GM10847 (cell line): ENCODE data around the gene LASP1.

ENCODE experiments used
- POLR2A ChIP-seq: IDR thresholded peaks from 2 replicates; pipeline ENCODE4 v1.6.1; 2011; ENCODE audit not compliant: insufficient read length; ENCODE audit errors: extremely low read depth

LASP1 gene

GRCh38 chr17:38970128-38970527 is 100.3 kb downstream of the LASP1 start:
- no peak for TF ChIP-seq POLR2A

- TF ChIP-seq POLR2A, result no peak
Observed at GRCh38 chr17:38970804-38971203, 100.9 kb downstream of the LASP1 start.
